K562 (cell line): Measurements from ENCODE around the gene ARHGEF12. TPM values are rescaled to one million over a fixed set of nuclear protein-coding genes. Genes with fewer than 3 reads are reported as not detected.

Experiments
- NCOA6 ChIP-seq: fragments of 450-650 bp; IDR thresholded peaks from 2 replicates; pipeline ENCODE4 v1.6.1; 2017; ENCODE audit warnings: mild to moderate bottlenecking
- PTRF ChIP-seq: fragments of 450-650 bp; IDR thresholded peaks from 2 replicates; pipeline ENCODE4 v1.6.1; 2016; ENCODE audit warnings: mild to moderate bottlenecking, missing genetic modification characterization, missing compliant biosample characterization
- SIN3A ChIP-seq, 2 experiments: fragments of 150-350 bp in 1 of 2; IDR thresholded peaks; 2 replicates each; pipeline ENCODE4 v1.6.1; 2011 to 2016; ENCODE audit warnings: borderline replicate concordance in 2 of 2, low read depth in 2 of 2, low read length in 2 of 2, mild to moderate bottlenecking in 2 of 2, moderate library complexity in 2 of 2; ENCODE audit not compliant: control insufficient read depth in 1 of 2
- TEAD2 ChIP-seq: fragments of 450-650 bp; IDR thresholded peaks from 2 replicates; pipeline ENCODE4 v1.6.1; 2016; ENCODE audit warnings: missing genetic modification characterization, control low read depth, missing compliant biosample characterization
- TOE1 ChIP-seq, 2 experiments: fragments of 450-650 bp in 1 of 2; sonication (generic) in 1 of 2; formaldehyde crosslinking in 1 of 2; IDR thresholded peaks; 2 replicates each; pipeline versions ENCODE4 v1.7.1 to v1.8.0; 2016 to 2022; ENCODE audit warnings: borderline replicate concordance in 2 of 2, mild to moderate bottlenecking in 2 of 2, antibody characterized with exemption in 1 of 2, inconsistent platforms in 1 of 2, low read depth in 1 of 2, missing genetic modification reagents in 1 of 2, moderate library complexity in 1 of 2
- ZNF589 ChIP-seq: fragments of 200-800 bp; sonication (Bioruptor generic); IDR thresholded peaks from 2 replicates; pipeline ENCODE4 v1.6.1; 2016; ENCODE audit warnings: low read depth, missing genetic modification characterization, missing compliant biosample characterization
- polyA plus RNA-seq, 8 experiments: library from polyadenylated mRNA; depleted of rRNA in 4 of 8; stranded (reverse) in 5 of 8; unstranded in 3 of 8; fragments of >200 nt; fragmentation: Nextera tagmentation in 2 of 8; fragmentation: Illumina TruSeq in 1 of 8; extraction: Ambion mirVana in 2 of 8; extraction: Trizol in 1 of 8; gene quantifications; 2 replicates each; pipeline versions ENCODE4 v1.2.1 to v1.2.3, GENCODE V29; 2011 to 2014; ENCODE audit warnings: inconsistent platforms in 1 of 8, missing spikeins in 1 of 8
- total RNA-seq, 7 experiments: library from RNA; depleted of rRNA in 6 of 7; stranded (reverse); fragments of >200 nt in 6 of 7; fragmentation: Illumina TruSeq in 2 of 7; extraction: Trizol in 2 of 7; gene quantifications; 2 replicates each; pipeline versions ENCODE4 v1.2.1 to v1.2.3, GENCODE V29; 2011 to 2021; ENCODE audit warnings: low replicate concordance in 1 of 7
- TF ChIP-seq, protein P1 (sequence below), 2 experiments: fragments of 450-650 bp in 1 of 2; sonication (generic) in 1 of 2; formaldehyde crosslinking in 1 of 2; IDR thresholded peaks; 2 replicates each; pipeline versions ENCODE4 v1.7.1 to v1.9.0; 2016 to 2022; ENCODE audit warnings: inconsistent platforms in 1 of 2, mild to moderate bottlenecking in 1 of 2, missing genetic modification reagents in 1 of 2
- TF ChIP-seq, protein P2 (sequence below): fragments of 450-650 bp; IDR thresholded peaks from 2 replicates; pipeline ENCODE4 v1.6.1; 2016
- TF ChIP-seq, protein P3 (sequence below): fragments of 450-650 bp; formaldehyde crosslinking; IDR thresholded peaks from 2 replicates; pipeline ENCODE4 v1.4.0; 2020; ENCODE audit warnings: mild to moderate bottlenecking, moderate library complexity

Gene ARHGEF12
- total and polyA plus RNA-seq, 9 of the 15 experiments (the other 6 are each of a cell fraction or from before 2014, with no cell fraction given) = 3.5 to 51.7 (median 29.5) TPM

DNA sequence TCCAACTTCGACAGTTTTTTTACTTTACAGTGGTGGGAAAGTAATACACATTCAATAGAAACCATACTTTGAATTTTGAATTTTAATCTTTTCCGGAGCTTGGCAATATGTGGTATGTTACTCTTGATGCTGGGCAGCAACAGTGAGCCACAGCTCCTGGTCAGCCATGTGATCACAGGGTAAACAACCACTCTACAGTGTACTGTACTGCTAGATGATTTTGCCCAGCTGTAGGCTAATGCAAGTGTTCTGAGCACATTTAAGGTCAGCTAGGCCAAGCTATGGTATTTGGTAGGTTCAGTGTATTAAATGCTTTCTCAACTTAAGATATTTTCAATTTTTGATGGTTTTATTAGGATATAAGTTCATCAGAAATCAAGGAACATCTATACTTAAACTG is 126.6 kb downstream of the ARHGEF12 start (continued):
- TF ChIP-seq, protein P1, sequence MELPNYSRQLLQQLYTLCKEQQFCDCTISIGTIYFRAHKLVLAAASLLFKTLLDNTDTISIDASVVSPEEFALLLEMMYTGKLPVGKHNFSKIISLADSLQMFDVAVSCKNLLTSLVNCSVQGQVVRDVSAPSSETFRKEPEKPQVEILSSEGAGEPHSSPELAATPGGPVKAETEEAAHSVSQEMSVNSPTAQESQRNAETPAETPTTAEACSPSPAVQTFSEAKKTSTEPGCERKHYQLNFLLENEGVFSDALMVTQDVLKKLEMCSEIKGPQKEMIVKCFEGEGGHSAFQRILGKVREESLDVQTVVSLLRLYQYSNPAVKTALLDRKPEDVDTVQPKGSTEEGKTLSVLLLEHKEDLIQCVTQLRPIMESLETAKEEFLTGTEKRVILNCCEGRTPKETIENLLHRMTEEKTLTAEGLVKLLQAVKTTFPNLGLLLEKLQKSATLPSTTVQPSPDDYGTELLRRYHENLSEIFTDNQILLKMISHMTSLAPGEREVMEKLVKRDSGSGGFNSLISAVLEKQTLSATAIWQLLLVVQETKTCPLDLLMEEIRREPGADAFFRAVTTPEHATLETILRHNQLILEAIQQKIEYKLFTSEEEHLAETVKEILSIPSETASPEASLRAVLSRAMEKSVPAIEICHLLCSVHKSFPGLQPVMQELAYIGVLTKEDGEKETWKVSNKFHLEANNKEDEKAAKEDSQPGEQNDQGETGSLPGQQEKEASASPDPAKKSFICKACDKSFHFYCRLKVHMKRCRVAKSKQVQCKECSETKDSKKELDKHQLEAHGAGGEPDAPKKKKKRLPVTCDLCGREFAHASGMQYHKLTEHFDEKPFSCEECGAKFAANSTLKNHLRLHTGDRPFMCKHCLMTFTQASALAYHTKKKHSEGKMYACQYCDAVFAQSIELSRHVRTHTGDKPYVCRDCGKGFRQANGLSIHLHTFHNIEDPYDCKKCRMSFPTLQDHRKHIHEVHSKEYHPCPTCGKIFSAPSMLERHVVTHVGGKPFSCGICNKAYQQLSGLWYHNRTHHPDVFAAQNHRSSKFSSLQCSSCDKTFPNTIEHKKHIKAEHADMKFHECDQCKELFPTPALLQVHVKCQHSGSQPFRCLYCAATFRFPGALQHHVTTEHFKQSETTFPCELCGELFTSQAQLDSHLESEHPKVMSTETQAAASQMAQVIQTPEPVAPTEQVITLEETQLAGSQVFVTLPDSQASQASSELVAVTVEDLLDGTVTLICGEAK (IDR thresholded peaks at IDR 0.05) = no peak
- TF ChIP-seq, protein P1 (CRISPR knock-in tag; IDR thresholded peaks at IDR 0.05) = no peak
- no peak for TF ChIP-seq ZNF589
- no peak for TF ChIP-seq TOE1 (IDR thresholded peaks at IDR 0.05; ENCODE audit: borderline replicate concordance)
- no peak for TF ChIP-seq TOE1 (CRISPR knock-in tag; IDR thresholded peaks at IDR 0.05; ENCODE audit: borderline replicate concordance, low read depth)
- TF ChIP-seq, protein P2, sequence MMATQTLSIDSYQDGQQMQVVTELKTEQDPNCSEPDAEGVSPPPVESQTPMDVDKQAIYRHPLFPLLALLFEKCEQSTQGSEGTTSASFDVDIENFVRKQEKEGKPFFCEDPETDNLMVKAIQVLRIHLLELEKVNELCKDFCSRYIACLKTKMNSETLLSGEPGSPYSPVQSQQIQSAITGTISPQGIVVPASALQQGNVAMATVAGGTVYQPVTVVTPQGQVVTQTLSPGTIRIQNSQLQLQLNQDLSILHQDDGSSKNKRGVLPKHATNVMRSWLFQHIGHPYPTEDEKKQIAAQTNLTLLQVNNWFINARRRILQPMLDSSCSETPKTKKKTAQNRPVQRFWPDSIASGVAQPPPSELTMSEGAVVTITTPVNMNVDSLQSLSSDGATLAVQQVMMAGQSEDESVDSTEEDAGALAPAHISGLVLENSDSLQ = no peak
- no peak for TF ChIP-seq NCOA6
- no peak for TF ChIP-seq PTRF (tag)
- no peak for TF ChIP-seq TEAD2 (tag)
- no peak for TF ChIP-seq SIN3A (IDR thresholded peaks at IDR 0.05; ENCODE audit: borderline replicate concordance in 2 of 2, control insufficient read depth in 1 of 2, low read depth in 2 of 2, low read length in 2 of 2)
- TF ChIP-seq, protein P3, sequence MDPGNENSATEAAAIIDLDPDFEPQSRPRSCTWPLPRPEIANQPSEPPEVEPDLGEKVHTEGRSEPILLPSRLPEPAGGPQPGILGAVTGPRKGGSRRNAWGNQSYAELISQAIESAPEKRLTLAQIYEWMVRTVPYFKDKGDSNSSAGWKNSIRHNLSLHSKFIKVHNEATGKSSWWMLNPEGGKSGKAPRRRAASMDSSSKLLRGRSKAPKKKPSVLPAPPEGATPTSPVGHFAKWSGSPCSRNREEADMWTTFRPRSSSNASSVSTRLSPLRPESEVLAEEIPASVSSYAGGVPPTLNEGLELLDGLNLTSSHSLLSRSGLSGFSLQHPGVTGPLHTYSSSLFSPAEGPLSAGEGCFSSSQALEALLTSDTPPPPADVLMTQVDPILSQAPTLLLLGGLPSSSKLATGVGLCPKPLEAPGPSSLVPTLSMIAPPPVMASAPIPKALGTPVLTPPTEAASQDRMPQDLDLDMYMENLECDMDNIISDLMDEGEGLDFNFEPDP (CRISPR knock-in tag) = no peak
- TF ChIP-seq, all 486 proteins: peak for 0
